HepG2 (cell line): ENCODE measurements around the gene WWP2. TPM values are rescaled to one million over a fixed set of nuclear protein-coding genes. Genes with fewer than 3 reads are reported as not detected.

Source experiments
- ATAC-seq: fragments of 200-7000 bp; cut with Tn5 transposase; 3 replicates; pipeline ENCODE4 v1.9.1; 2020; ENCODE audit warnings: mild to moderate bottlenecking, moderate library complexity
- BruUV-seq: library from RNA; stranded (reverse); fragments of 400-500 nt; replicated peaks from 2 replicates; lab custom pipeline; 2021; lab: Mats Ljungman, UMichigan
- CTCF ChIA-PET: fragments of 300-600 bp; formaldehyde crosslinking; extraction: SDS; loops from one replicate; lab custom pipeline; 2021; ENCODE audit warnings: low total read pairs, inconsistent platforms, low intra/inter-chr PET ratio; lab: Yijun Ruan, JAX
- POLR2A ChIA-PET: fragments of 350-600 bp; sonication (Branson Sonifier 250); formaldehyde crosslinking; loops from one replicate; lab custom pipeline; 2020; ENCODE audit warnings: antibody characterized with exemption, inconsistent platforms; lab: Yijun Ruan, JAX
- DNase-seq: peaks from one replicate; pipeline ENCODE4 v3.0.0-alpha.2; 2015; ENCODE audit warnings: low spot score
- FAIRE-seq: peaks from 3 replicates; lab custom pipeline; 2011; peaks lifted over from hg19 to GRCh38; lab: Jason Lieb, UNC
- H2AFZ ChIP-seq: one replicate; pipeline ENCODE4 v1.6.1; 2011; ENCODE audit warnings: low read length, inconsistent platforms
- H3K27ac ChIP-seq: fragments of 300-600 bp; 3 replicates; pipeline ENCODE4 v1.8.0; 2011; ENCODE audit warnings: mixed run types, mild to moderate bottlenecking, mixed read lengths, low read length, inconsistent platforms; ENCODE audit not compliant: insufficient read depth; ENCODE audit errors: extremely low read length
- H3K27me3 ChIP-seq, 2 experiments: fragments of 200-600 bp in 1 of 2; 2 replicates in 1 of 2; 3 replicates in 1 of 2; pipeline versions ENCODE4 v1.6.0 to v1.8.0; 2011; ENCODE audit warnings: low read length in 2 of 2, mild to moderate bottlenecking in 2 of 2, moderate library complexity in 2 of 2, inconsistent platforms in 1 of 2; ENCODE audit not compliant: insufficient read depth in 2 of 2, control insufficient read depth in 1 of 2
- H3K36me3 ChIP-seq, 2 experiments: fragments of 200-600 bp in 1 of 2; replicated peaks in 1 of 2; 2 replicates in 1 of 2; 3 replicates in 1 of 2; pipeline versions ENCODE4 v1.5.1 to v1.8.0; 2011; ENCODE audit warnings: low read length in 2 of 2, inconsistent platforms in 1 of 2; ENCODE audit not compliant: insufficient read depth in 2 of 2, control insufficient read depth in 1 of 2
- H3K4me1 ChIP-seq: 2 replicates; pipeline ENCODE4 v1.5.1; 2012; ENCODE audit warnings: low read length, inconsistent platforms; ENCODE audit not compliant: insufficient read depth
- H3K4me2 ChIP-seq: 2 replicates; pipeline ENCODE4 v1.6.0; 2011; ENCODE audit warnings: low read depth, low read length, inconsistent platforms
- H3K4me3 ChIP-seq, 3 experiments: fragments of 200-600 bp in 1 of 3; sonication (generic), shearing (Covaris generic) in 1 of 3; replicated peaks in 1 of 3; 2 replicates each; pipeline ENCODE4 v1.5.1; 2011 to 2016; ENCODE audit warnings: low read length in 3 of 3, inconsistent platforms in 2 of 3, low read depth in 2 of 3, mild to moderate bottlenecking in 2 of 3, control low read depth in 1 of 3, mixed read lengths in 1 of 3; ENCODE audit not compliant: insufficient read depth in 1 of 3
- H3K79me2 ChIP-seq: one replicate; pipeline ENCODE4 v1.6.1; 2011; ENCODE audit warnings: low read length, inconsistent platforms; ENCODE audit not compliant: insufficient read depth
- H3K9ac ChIP-seq: 2 replicates; pipeline ENCODE4 v1.6.0; 2011; ENCODE audit warnings: mild to moderate bottlenecking, low read depth, low read length, inconsistent platforms; ENCODE audit not compliant: insufficient read depth
- H3K9me3 ChIP-seq: 2 replicates; pipeline ENCODE4 v1.5.1; 2012; ENCODE audit warnings: mild to moderate bottlenecking, low read length
- H4K20me1 ChIP-seq: 2 replicates; pipeline ENCODE4 v1.6.0; 2011; ENCODE audit warnings: inconsistent platforms, mild to moderate bottlenecking, low read length, moderate library complexity; ENCODE audit not compliant: insufficient read depth
- CHCHD3 ChIP-seq: sonication (generic); formaldehyde crosslinking; IDR thresholded peaks from 2 replicates; pipeline ENCODE4 v1.8.0; 2022; ENCODE audit warnings: mild to moderate bottlenecking, missing genetic modification reagents, moderate library complexity
- ELF1 ChIP-seq: sonication (generic); formaldehyde crosslinking; IDR thresholded peaks from 2 replicates; pipeline ENCODE4 v1.4.0; 2020; ENCODE audit warnings: missing genetic modification reagents
- MEIS2 ChIP-seq: sonication (generic); formaldehyde crosslinking; IDR thresholded peaks from 2 replicates; pipeline ENCODE4 v1.9.0; 2021; ENCODE audit warnings: mild to moderate bottlenecking, missing genetic modification reagents
- MYNN ChIP-seq: sonication (generic); formaldehyde crosslinking; IDR thresholded peaks from 2 replicates; pipeline ENCODE4 v1.4.0; 2020; ENCODE audit warnings: mild to moderate bottlenecking, low read depth, missing genetic modification reagents
- NFE2L1 ChIP-seq: sonication (generic); formaldehyde crosslinking; IDR thresholded peaks from 2 replicates; pipeline ENCODE4 v1.4.0; 2020; ENCODE audit warnings: missing genetic modification reagents, mild to moderate bottlenecking, borderline replicate concordance
- NRL ChIP-seq: sonication (generic); formaldehyde crosslinking; IDR thresholded peaks from 2 replicates; pipeline ENCODE4 v1.5.0; 2020; ENCODE audit warnings: missing genetic modification reagents, mild to moderate bottlenecking, moderate library complexity, borderline replicate concordance
- SP140L ChIP-seq: sonication (generic); formaldehyde crosslinking; IDR thresholded peaks from 2 replicates; pipeline ENCODE4 v1.4.0; 2020; ENCODE audit warnings: missing genetic modification reagents, borderline replicate concordance
- TBX3 ChIP-seq: fragments of 450-650 bp; IDR thresholded peaks from 2 replicates; pipeline ENCODE4 v1.6.1; 2017; ENCODE audit warnings: antibody characterized with exemption, mild to moderate bottlenecking, inconsistent platforms, borderline replicate concordance
- ZNF460 ChIP-seq: sonication (generic); formaldehyde crosslinking; IDR thresholded peaks from 2 replicates; pipeline ENCODE4 v1.5.1; 2020; ENCODE audit warnings: missing genetic modification reagents, mild to moderate bottlenecking, borderline replicate concordance
- ZNF605 ChIP-seq: sonication (generic); formaldehyde crosslinking; IDR thresholded peaks from 2 replicates; pipeline ENCODE4 v1.8.0; 2022; ENCODE audit warnings: mild to moderate bottlenecking, missing genetic modification reagents
- ZNF766 ChIP-seq: sonication (generic); formaldehyde crosslinking; IDR thresholded peaks from 2 replicates; pipeline ENCODE4 v1.5.0; 2020; ENCODE audit warnings: missing genetic modification reagents, borderline replicate concordance
- WGBS: methylation state at CpG from one replicate; pipeline ENCODE4 v1.1.6; 2017; ENCODE audit warnings: low lambda C conversion rate; 5-methylcytosine and 5-hydroxymethylcytosine counted together
- in situ Hi-C: cut with HindIII; loops from 2 replicates; pipeline ENCODE4 v1.10.0; 2017; ENCODE audit warnings: low pct_unique_long_range_greater_than_20kb; ENCODE audit not compliant: extremely low pct_ligation_motif_present
- intact Hi-C: fragments of 100-400 bp; cut with micrococcal nuclease; formaldehyde crosslinking; loops from one replicate; pipeline ENCODE4 v1.10.0; 2022; ENCODE audit not compliant: unreplicated experiment
- polyA plus RNA-seq, 8 experiments: library from polyadenylated mRNA; depleted of rRNA in 3 of 8; stranded (reverse) in 7 of 8; unstranded in 1 of 8; fragments of >200 nt; fragmentation: Illumina TruSeq in 4 of 8; extraction: Trizol in 4 of 8; gene quantifications; 2 replicates each; pipeline versions ENCODE4 v1.2.1 to v1.2.3, GENCODE V29; 2011 to 2016; ENCODE audit warnings: low read depth in 4 of 8, missing spikeins in 1 of 8, mixed read lengths in 1 of 8; ENCODE audit not compliant: insufficient read depth in 1 of 8
- total RNA-seq, 5 experiments: library from RNA; depleted of rRNA; stranded (reverse); fragments of >200 nt; fragmentation: Illumina TruSeq; extraction: Trizol; gene quantifications; 2 replicates each; pipeline ENCODE4 v1.2.3, GENCODE V29; 2016; ENCODE audit warnings: low read depth in 1 of 5
- TF ChIP-seq, protein P1 (sequence below): sonication (generic); formaldehyde crosslinking; IDR thresholded peaks from 2 replicates; pipeline ENCODE4 v1.5.0; 2020; ENCODE audit warnings: missing genetic modification reagents, mild to moderate bottlenecking, borderline replicate concordance
- TF ChIP-seq, protein P2 (sequence below): IDR thresholded peaks from 2 replicates; pipeline ENCODE4 v1.6.1; 2016; ENCODE audit warnings: low read depth, control low read depth
- TF ChIP-seq, protein P3 (sequence below): sonication (generic); formaldehyde crosslinking; IDR thresholded peaks from 2 replicates; pipeline ENCODE4 v1.4.0; 2020; ENCODE audit warnings: missing genetic modification reagents
- TF ChIP-seq, protein P4 (sequence below): sonication (generic); formaldehyde crosslinking; IDR thresholded peaks from 2 replicates; pipeline ENCODE4 v1.4.0; 2020; ENCODE audit warnings: missing genetic modification reagents, borderline replicate concordance

WWP2 gene
- total and polyA plus RNA-seq, 2 of the 13 experiments (the other 11 are each of a cell fraction or from before 2014, with no cell fraction given): 11.4 to 28.2 TPM

DNA sequence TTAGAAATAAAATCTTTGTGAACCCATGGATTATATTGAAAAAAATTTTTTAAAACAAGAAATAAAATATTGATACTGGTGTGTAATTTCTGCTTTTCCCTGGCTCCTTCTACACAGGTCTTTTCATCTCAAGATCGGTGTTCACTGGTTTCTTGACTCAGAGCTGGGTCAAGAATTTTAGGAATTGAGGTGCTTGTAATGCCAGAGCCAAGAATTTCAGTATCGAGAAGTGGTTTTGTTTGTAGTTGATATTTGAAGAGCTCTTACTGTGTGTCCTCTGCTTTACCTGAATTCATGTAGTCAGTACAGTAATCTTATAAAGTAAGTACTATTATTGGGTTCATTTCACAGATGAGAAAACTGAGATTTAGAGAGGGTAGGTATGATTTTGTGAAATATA lies 7.3 kb downstream of the WWP2 start:
- WGBS: 57% methylated on average over 2 of the region's 2 CpGs
- H3K27ac ChIP-seq: no peak overlapping the region
- H2AFZ ChIP-seq: no peak overlapping the region
- FAIRE-seq (no peak), ATAC-seq (no peak), DNase-seq (no peak)
- ChIA-PET CTCF (no interaction called here), POLR2A (interaction anchor here (0.6 to 0.9 kb wide), 3 partner anchors 15 to 44 kb away, joined by 3 read pairs; partner anchors contain the start of gene NOB1)
- no peak overlapping the region for H3K4me3 ChIP-seq
- no peaks in the 10 kb centered on the region for H3K9me3 ChIP-seq
- H3K36me3 ChIP-seq: no peaks in the 10 kb centered on the region; a peak in 1 of 5 replicates
- intact Hi-C loops (no loop called here), in situ Hi-C loops (no loop called here)
- BruUV-seq: no TSS peak
- H3K4me1 ChIP-seq: peaks cover 79% of the 10 kb centered on the region
- no peaks in the 10 kb centered on the region for H3K27me3 ChIP-seq
- peaks cover 69% of the 10 kb centered on the region for H3K79me2 ChIP-seq
- no peak overlapping the region for H3K4me2 ChIP-seq
- no peaks in the 10 kb centered on the region for H4K20me1 ChIP-seq
- no peak overlapping the region for H3K9ac ChIP-seq
- TF ChIP-seq NFE2L1 (CRISPR knock-in tag) (no peak), TBX3 (no peak), ZNF605 (no peak), MYNN (CRISPR knock-in tag) (no peak), CHCHD3 (CRISPR knock-in tag) (no peak), SP140L (CRISPR knock-in tag) (no peak), ELF1 (CRISPR knock-in tag) (no peak), ZNF460 (CRISPR knock-in tag) (no peak), ZNF766 (CRISPR knock-in tag) (no peak), NRL (CRISPR knock-in tag) (no peak), MEIS2 (CRISPR knock-in tag) (no peak)
- TF ChIP-seq, protein P1, sequence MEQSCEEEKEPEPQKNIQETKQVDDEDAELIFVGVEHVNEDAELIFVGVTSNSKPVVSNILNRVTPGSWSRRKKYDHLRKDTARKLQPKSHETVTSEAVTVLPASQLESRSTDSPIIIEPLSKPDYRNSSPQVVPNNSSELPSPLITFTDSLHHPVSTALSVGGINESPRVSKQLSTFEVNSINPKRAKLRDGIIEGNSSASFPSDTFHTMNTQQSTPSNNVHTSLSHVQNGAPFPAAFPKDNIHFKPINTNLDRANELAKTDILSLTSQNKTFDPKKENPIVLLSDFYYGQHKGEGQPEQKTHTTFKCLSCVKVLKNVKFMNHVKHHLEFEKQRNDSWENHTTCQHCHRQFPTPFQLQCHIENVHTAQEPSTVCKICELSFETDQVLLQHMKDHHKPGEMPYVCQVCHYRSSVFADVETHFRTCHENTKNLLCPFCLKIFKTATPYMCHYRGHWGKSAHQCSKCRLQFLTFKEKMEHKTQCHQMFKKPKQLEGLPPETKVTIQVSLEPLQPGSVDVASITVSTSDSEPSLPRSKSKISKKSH (CRISPR knock-in tag): no peak
- TF ChIP-seq, protein P2, sequence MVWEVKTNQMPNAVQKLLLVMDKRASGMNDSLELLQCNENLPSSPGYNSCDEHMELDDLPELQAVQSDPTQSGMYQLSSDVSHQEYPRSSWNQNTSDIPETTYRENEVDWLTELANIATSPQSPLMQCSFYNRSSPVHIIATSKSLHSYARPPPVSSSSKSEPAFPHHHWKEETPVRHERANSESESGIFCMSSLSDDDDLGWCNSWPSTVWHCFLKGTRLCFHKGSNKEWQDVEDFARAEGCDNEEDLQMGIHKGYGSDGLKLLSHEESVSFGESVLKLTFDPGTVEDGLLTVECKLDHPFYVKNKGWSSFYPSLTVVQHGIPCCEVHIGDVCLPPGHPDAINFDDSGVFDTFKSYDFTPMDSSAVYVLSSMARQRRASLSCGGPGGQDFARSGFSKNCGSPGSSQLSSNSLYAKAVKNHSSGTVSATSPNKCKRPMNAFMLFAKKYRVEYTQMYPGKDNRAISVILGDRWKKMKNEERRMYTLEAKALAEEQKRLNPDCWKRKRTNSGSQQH (CRISPR knock-in tag): no peak
- TF ChIP-seq, protein P3, sequence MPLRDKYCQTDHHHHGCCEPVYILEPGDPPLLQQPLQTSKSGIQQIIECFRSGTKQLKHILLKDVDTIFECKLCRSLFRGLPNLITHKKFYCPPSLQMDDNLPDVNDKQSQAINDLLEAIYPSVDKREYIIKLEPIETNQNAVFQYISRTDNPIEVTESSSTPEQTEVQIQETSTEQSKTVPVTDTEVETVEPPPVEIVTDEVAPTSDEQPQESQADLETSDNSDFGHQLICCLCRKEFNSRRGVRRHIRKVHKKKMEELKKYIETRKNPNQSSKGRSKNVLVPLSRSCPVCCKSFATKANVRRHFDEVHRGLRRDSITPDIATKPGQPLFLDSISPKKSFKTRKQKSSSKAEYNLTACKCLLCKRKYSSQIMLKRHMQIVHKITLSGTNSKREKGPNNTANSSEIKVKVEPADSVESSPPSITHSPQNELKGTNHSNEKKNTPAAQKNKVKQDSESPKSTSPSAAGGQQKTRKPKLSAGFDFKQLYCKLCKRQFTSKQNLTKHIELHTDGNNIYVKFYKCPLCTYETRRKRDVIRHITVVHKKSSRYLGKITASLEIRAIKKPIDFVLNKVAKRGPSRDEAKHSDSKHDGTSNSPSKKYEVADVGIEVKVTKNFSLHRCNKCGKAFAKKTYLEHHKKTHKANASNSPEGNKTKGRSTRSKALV (CRISPR knock-in tag): no peak
- TF ChIP-seq, protein P4, sequence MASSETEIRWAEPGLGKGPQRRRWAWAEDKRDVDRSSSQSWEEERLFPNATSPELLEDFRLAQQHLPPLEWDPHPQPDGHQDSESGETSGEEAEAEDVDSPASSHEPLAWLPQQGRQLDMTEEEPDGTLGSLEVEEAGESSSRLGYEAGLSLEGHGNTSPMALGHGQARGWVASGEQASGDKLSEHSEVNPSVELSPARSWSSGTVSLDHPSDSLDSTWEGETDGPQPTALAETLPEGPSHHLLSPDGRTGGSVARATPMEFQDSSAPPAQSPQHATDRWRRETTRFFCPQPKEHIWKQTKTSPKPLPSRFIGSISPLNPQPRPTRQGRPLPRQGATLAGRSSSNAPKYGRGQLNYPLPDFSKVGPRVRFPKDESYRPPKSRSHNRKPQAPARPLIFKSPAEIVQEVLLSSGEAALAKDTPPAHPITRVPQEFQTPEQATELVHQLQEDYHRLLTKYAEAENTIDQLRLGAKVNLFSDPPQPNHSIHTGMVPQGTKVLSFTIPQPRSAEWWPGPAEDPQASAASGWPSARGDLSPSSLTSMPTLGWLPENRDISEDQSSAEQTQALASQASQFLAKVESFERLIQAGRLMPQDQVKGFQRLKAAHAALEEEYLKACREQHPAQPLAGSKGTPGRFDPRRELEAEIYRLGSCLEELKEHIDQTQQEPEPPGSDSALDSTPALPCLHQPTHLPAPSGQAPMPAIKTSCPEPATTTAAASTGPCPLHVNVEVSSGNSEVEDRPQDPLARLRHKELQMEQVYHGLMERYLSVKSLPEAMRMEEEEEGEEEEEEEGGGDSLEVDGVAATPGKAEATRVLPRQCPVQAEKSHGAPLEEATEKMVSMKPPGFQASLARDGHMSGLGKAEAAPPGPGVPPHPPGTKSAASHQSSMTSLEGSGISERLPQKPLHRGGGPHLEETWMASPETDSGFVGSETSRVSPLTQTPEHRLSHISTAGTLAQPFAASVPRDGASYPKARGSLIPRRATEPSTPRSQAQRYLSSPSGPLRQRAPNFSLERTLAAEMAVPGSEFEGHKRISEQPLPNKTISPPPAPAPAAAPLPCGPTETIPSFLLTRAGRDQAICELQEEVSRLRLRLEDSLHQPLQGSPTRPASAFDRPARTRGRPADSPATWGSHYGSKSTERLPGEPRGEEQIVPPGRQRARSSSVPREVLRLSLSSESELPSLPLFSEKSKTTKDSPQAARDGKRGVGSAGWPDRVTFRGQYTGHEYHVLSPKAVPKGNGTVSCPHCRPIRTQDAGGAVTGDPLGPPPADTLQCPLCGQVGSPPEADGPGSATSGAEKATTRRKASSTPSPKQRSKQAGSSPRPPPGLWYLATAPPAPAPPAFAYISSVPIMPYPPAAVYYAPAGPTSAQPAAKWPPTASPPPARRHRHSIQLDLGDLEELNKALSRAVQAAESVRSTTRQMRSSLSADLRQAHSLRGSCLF (CRISPR knock-in tag): no peak
